Peyer's patch (tissue), 4 donors: ENCODE measurements around the gene MASP2. TPM values are rescaled to one million over a fixed set of nuclear protein-coding genes. Genes with fewer than 3 reads are reported as not detected.

Experiments
- DNase-seq, 3 donors: peaks; one replicate each; pipeline ENCODE4 v3.0.0-alpha.2; 2017 to 2019
- H3K27ac ChIP-seq, 4 donors: fragments of 200-600 bp; sonication (generic); one replicate each; pipeline ENCODE4 v1.5.1; 2016 to 2019
- H3K27me3 ChIP-seq, 2 donors: fragments of 200-600 bp; sonication (generic); one replicate each; pipeline ENCODE4 v1.5.1; 2019
- H3K36me3 ChIP-seq, 3 donors: fragments of 200-600 bp; sonication (generic); one replicate each; pipeline ENCODE4 v1.5.1; 2016 to 2019
- H3K4me1 ChIP-seq, 4 donors: fragments of 200-600 bp; sonication (generic); one replicate each; pipeline ENCODE4 v1.5.1; 2016 to 2019
- H3K4me3 ChIP-seq, 4 donors: fragments of 200-600 bp; sonication (generic); 1 replicate in 3 of 4; 2 replicates in 1 of 4; pipeline ENCODE4 v1.5.1; 2016 to 2019; ENCODE audit warnings: mild to moderate bottlenecking in 1 of 4
- H3K9me3 ChIP-seq, 4 donors: fragments of 200-600 bp; sonication (generic); one replicate each; pipeline ENCODE4 v1.5.1; 2016 to 2019; ENCODE audit warnings: mild to moderate bottlenecking in 1 of 4
- POLR2A ChIP-seq, 2 donors: fragments of 450-650 bp; IDR thresholded peaks; one replicate each; pipeline ENCODE4 v1.5.1; 2017; ENCODE audit warnings: antibody characterized with exemption in 2 of 2, mild to moderate bottlenecking in 2 of 2, moderate library complexity in 2 of 2
- total RNA-seq, 4 donors: library from RNA; depleted of rRNA; stranded (reverse); fragments of >200 nt; gene quantifications; one replicate each; pipeline ENCODE4 v1.1.0, GENCODE V29; 2016
- TF ChIP-seq, protein P1 (sequence below), 6 experiments: fragments of 450-650 bp in 4 of 6; fragments of 200-600 bp in 2 of 6; sonication (generic) in 1 of 6; IDR thresholded peaks; one replicate each; pipeline ENCODE4 v1.5.1; 2017 to 2019; ENCODE audit warnings: antibody characterized with exemption in 6 of 6, mild to moderate bottlenecking in 3 of 6, moderate library complexity in 1 of 6

Gene MASP2
- total RNA-seq, 4 donors from 2014 or later: not detected

DNA sequence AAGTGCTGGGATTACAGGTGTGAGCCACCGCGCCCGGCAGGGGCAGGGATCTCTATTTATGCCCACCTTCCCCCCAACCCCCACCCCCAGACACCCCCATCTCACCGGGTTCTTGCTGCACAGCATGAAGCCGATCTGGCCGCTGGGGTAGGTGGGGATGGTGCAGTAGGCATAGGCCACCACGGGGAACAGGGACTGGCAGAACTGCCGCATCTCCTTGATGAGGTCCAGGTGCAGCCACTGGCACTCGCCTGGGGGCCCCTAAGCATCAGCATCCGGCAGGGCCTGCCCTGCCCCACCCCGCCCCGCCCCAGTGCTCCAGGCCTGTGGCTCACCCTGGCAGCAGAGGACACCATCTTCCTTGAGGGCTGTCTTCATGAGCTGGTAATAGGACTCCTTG, 8.6 kb upstream of the MASP2 start:
- no peak for TF ChIP-seq POLR2A (IDR thresholded peaks at IDR 0.05)
- TF ChIP-seq, protein P1, sequence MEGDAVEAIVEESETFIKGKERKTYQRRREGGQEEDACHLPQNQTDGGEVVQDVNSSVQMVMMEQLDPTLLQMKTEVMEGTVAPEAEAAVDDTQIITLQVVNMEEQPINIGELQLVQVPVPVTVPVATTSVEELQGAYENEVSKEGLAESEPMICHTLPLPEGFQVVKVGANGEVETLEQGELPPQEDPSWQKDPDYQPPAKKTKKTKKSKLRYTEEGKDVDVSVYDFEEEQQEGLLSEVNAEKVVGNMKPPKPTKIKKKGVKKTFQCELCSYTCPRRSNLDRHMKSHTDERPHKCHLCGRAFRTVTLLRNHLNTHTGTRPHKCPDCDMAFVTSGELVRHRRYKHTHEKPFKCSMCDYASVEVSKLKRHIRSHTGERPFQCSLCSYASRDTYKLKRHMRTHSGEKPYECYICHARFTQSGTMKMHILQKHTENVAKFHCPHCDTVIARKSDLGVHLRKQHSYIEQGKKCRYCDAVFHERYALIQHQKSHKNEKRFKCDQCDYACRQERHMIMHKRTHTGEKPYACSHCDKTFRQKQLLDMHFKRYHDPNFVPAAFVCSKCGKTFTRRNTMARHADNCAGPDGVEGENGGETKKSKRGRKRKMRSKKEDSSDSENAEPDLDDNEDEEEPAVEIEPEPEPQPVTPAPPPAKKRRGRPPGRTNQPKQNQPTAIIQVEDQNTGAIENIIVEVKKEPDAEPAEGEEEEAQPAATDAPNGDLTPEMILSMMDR (IDR thresholded peaks at IDR 0.05): no peak
- Histone ChIP-seq H3K4me3 (no peak overlapping the region), H3K36me3 (peaks cover 0 to 19% (median 0%) of the 10 kb centered on the region in 3 donors), H3K27me3 (no peaks in the 10 kb centered on the region), H3K4me1 (peaks cover 0 to 12% (median 10%) of the 10 kb centered on the region in 4 donors), H3K9me3 (no peaks in the 10 kb centered on the region), H3K27ac (no peak overlapping the region)
- no peak for DNase-seq

DNA sequence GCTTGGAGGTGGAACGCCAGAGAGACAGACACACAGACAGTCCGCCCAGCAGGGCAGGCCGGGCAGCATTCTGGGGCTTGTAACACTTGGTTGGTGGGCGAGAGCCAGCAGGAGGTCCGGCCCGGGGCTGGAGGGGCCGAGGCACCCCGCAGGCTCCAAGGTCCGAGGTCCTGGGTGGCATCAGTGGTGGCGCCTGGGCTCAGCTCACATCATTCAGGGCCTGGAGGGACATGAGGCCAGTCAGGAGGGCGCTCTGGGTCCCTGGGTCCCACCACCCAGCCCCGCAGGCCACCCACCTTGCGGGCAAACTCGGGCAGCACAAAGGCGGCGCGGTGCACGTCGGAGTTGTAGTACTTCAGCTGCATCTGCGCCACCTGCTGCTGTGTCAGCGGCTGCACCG, 7.6 kb upstream of the MASP2 start:
- DNase-seq: no peak
- TF ChIP-seq, protein P1 (IDR thresholded peaks at IDR 0.05): no peak
- no peak for TF ChIP-seq POLR2A (IDR thresholded peaks at IDR 0.05)

DNA sequence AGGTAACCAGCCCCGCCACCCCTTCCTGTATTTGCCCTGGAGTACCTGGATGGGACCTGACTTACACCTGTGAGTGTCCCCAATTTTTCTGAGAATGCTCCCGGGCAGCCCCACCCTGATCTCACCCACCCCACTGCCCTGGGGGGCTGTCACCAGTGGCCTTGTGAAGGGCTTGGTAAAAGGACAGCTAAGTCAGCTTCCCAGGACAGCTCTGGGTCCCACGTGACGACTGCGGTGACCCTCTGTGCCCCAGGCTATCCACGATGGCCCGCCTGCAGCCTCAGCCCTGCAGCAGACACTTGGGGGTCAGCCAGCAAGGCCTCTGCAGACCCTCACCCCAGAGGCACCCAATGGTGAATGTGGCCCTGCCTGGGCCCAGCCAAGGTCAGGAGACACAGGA, 7.1 kb upstream of the MASP2 start:
- Histone ChIP-seq H3K27ac (no peak overlapping the region), H3K27me3 (no peaks in the 10 kb centered on the region), H3K9me3 (no peaks in the 10 kb centered on the region), H3K4me1 (peaks cover 0 to 8% (median 7%) of the 10 kb centered on the region in 4 donors), H3K36me3 (peaks cover 0 to 19% (median 0%) of the 10 kb centered on the region in 3 donors), H3K4me3 (no peak overlapping the region)
- TF ChIP-seq POLR2A (IDR thresholded peaks at IDR 0.05): no peak
- TF ChIP-seq, protein P1 (IDR thresholded peaks at IDR 0.05): no peak
- DNase-seq: no peak

More for the DNA sequence above, 7.6 kb upstream of the MASP2 start:
- H3K27me3 ChIP-seq: no peaks in the 10 kb centered on the region
- peaks cover 0 to 10% (median 8%) of the 10 kb centered on the region in 4 donors for H3K4me1 ChIP-seq
- H3K9me3 ChIP-seq: no peaks in the 10 kb centered on the region
- peaks cover 0 to 19% (median 0%) of the 10 kb centered on the region in 3 donors for H3K36me3 ChIP-seq
- no peak overlapping the region for H3K27ac ChIP-seq
- H3K4me3 ChIP-seq: no peak overlapping the region

DNA sequence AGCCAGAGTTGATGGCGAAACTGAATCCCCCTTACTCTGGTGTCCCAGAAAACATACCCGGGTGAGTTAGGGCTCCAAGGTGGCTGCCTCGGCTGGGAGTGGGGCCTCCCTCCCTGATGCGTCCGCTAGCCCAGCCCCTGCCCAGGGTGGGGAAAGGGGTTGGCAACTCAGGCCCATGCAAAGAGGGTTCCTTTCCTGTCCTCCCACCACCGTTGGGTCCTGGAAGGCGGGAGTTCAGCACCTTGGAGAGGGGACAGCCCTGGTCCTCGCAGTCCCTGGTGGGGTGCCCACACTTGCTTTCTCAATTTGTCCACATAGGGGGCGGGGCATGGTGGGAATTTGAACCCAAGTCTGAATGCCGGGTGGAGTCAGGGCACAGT, 6.7 kb upstream of the MASP2 start:
- H3K4me3 ChIP-seq: no peak overlapping the region
- H3K27me3 ChIP-seq: no peaks in the 10 kb centered on the region
- no peaks in the 10 kb centered on the region for H3K9me3 ChIP-seq
- TF ChIP-seq, protein P1 (IDR thresholded peaks at IDR 0.05): no peak
- no peak for TF ChIP-seq POLR2A (IDR thresholded peaks at IDR 0.05)
- DNase-seq: no peak
- peaks cover 0 to 3% (median 3%) of the 10 kb centered on the region in 4 donors for H3K4me1 ChIP-seq
- H3K27ac ChIP-seq: no peak overlapping the region
- H3K36me3 ChIP-seq: peaks cover 0 to 19% (median 0%) of the 10 kb centered on the region in 3 donors

DNA sequence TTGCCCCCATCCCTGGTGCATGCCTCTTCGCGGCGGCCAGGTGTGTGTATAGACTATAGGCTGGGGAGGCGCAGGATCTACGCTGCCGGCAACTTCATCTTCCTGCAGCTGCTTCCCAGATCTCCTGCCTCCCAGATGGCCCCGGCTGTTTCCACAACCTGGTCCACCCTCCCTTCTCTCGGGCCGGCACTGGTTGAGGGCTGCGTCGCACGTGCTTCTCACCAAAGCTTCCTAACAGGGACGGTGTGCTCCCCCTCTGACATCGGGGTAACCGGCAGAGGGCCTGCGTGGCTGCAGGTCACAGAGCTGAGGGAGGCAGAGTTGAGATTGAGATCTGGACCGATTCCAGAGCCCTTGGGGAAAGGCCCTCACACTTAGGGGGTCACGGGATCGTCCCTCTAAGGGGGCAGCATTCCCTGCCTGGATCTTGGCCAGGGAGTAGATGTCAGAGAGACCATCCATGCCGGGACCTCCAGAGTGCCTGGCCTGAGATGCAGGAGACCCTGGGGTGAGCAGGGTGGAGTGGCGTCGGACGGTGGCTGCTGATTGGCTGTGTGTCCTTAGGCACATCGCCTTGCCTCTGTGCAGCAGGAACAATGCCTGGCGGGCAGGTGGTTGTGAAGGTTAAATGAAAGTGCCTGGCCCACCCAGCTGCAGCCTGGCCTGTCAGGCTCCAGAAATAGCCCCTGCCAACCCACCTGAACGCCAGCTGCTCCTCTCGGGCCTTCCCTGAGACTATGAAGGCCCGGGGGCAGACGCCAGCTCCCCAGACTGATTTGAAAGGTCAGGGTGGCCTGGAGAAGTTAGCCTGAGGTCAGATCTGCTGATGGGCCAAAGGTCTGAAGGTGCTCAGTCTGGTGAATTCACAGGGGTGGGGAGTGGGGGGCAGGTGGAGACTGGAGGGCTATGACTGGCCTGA, 6.1 kb upstream of the MASP2 start:
- Histone ChIP-seq H3K27me3 (no peaks in the 10 kb centered on the region), H3K36me3 (peaks cover 0 to 19% (median 0%) of the 10 kb centered on the region in 3 donors), H3K9me3 (no peaks in the 10 kb centered on the region), H3K27ac (no peak overlapping the region), H3K4me1 (no peaks in the 10 kb centered on the region), H3K4me3 (no peak overlapping the region)
- TF ChIP-seq POLR2A (IDR thresholded peaks at IDR 0.05): no peak
- TF ChIP-seq, protein P1 (IDR thresholded peaks at IDR 0.05): no peak
- DNase-seq: no peak
